HG02623 (cell line): ENCODE measurements around the gene SPOCK3.

Experiments used
- ATAC-seq: cut with Tn5 transposase; IDR thresholded peaks from one replicate; pipeline ENCODE4 v1.9.1; 2021; ENCODE audit warnings: moderate library complexity; ENCODE audit not compliant: unreplicated experiment

Gene SPOCK3

GRCh38 chr4:166688835-166689234 lies 545.5 kb downstream of the SPOCK3 start:
- ATAC-seq: no peak

- no peak for ATAC-seq
These were observed 546.5 kb downstream of the SPOCK3 start for GRCh38 chr4:166687828-166688227.
